ENCODE measurements around the gene TEDC1. TPM values are rescaled to one million over a fixed set of nuclear protein-coding genes. Genes with fewer than 3 reads are reported as not detected.

Gene TEDC1
- total RNA-seq, 4 donors from 2014 or later: 0.97 to 4.2 (median 2.2) TPM

GRCh38 chr14:105534586-105534985 is 43.5 kb downstream of the TEDC1 start:
- ATAC-seq: no peak
- intact Hi-C loops (cut with DNase I; ENCODE audit: low total_unique reads) (no loop called here), in situ Hi-C loops (cut with MboI; ENCODE audit: low sequenced_read_pairs in 4 of 4) (no loop called here)
- H3K27ac ChIP-seq: no peak overlapping the region
- no peak for TF ChIP-seq POLR2A (IDR thresholded peaks at IDR 0.05)
- no peak for TF ChIP-seq CTCF (IDR thresholded peaks at IDR 0.05 in 4 of 5, conservative IDR thresholded peaks at IDR 0.05 in 1 of 5)
- no peak overlapping the region for H3K4me3 ChIP-seq
- DNase-seq: no peak
- peaks cover 13 to 28% (median 17%) of the 10 kb centered on the region in 3 donors for H3K27me3 ChIP-seq
- H3K36me3 ChIP-seq: no peaks in the 10 kb centered on the region
- H3K4me1 ChIP-seq: no peaks in the 10 kb centered on the region
- no peaks in the 10 kb centered on the region for H3K9me3 ChIP-seq

GRCh38 chr14:105536051-105536450 is 45.0 kb downstream of the TEDC1 start:
- ATAC-seq (no peak), DNase-seq (no peak)
- Histone ChIP-seq H3K4me1 (no peaks in the 10 kb centered on the region), H3K27ac (no peak overlapping the region), H3K9me3 (no peaks in the 10 kb centered on the region), H3K36me3 (no peaks in the 10 kb centered on the region), H3K4me3 (no peak overlapping the region), H3K27me3 (peaks cover 13 to 28% (median 17%) of the 10 kb centered on the region in 3 donors)
- TF ChIP-seq POLR2A (IDR thresholded peaks at IDR 0.05) (no peak), CTCF (IDR thresholded peaks at IDR 0.05 in 4 of 5, conservative IDR thresholded peaks at IDR 0.05 in 1 of 5) (no peak)
- intact Hi-C loops (cut with DNase I; ENCODE audit: low total_unique reads): no loop called here
- in situ Hi-C loops (cut with MboI; ENCODE audit: low sequenced_read_pairs in 4 of 4): no loop called here

GRCh38 chr14:105536691-105537579 is 45.9 kb downstream of the TEDC1 start:
- Histone ChIP-seq H3K27ac (no peak overlapping the region), H3K36me3 (no peaks in the 10 kb centered on the region), H3K27me3 (peaks cover 13 to 28% (median 17%) of the 10 kb centered on the region in 3 donors), H3K4me1 (no peaks in the 10 kb centered on the region), H3K9me3 (no peaks in the 10 kb centered on the region), H3K4me3 (no peak overlapping the region)
- TF ChIP-seq POLR2A (IDR thresholded peaks at IDR 0.05) (no peak), CTCF (IDR thresholded peaks at IDR 0.05 in 4 of 5, conservative IDR thresholded peaks at IDR 0.05 in 1 of 5) (no peak)
- in situ Hi-C loops (cut with MboI; ENCODE audit: low sequenced_read_pairs in 4 of 4) (no loop called here), intact Hi-C loops (cut with DNase I; ENCODE audit: low total_unique reads) (no loop called here)
- DNase-seq: no peak
- no peak for ATAC-seq

- Histone ChIP-seq H3K27me3 (peaks cover 13 to 28% (median 17%) of the 10 kb centered on the region in 3 donors), H3K4me1 (no peaks in the 10 kb centered on the region), H3K36me3 (no peaks in the 10 kb centered on the region), H3K4me3 (no peak overlapping the region), H3K9me3 (no peaks in the 10 kb centered on the region), H3K27ac (no peak overlapping the region)
- no peak for TF ChIP-seq POLR2A (IDR thresholded peaks at IDR 0.05)
- TF ChIP-seq CTCF (IDR thresholded peaks at IDR 0.05 in 4 of 5, conservative IDR thresholded peaks at IDR 0.05 in 1 of 5): peak; percentile 66 to 95 (median 78)
- DNase-seq (no peak), ATAC-seq (peak in 1 of 2 donors; percentile 62)
- in situ Hi-C loops (cut with MboI; ENCODE audit: low sequenced_read_pairs in 4 of 4): no loop called here
- intact Hi-C loops (cut with DNase I; ENCODE audit: low total_unique reads): no loop called here
Observed at GRCh38 chr14:105537580-105538474, 46.8 kb downstream of the TEDC1 start.

Measured in gastrocnemius medialis (tissue), 4 donors.